Tibial artery (tissue), 4 donors: ENCODE measurements around the gene GNB1.

Experiments
- DNase-seq, 2 donors: peaks; one replicate each; pipeline ENCODE4 v3.0.0-alpha.2; 2019
- H3K27ac ChIP-seq, 2 donors: fragments of 200-600 bp; sonication (generic) in 1 of 2; 1 replicate in 1 of 2; 2 replicates in 1 of 2; pipeline ENCODE4 v1.5.1; 2018 to 2019; ENCODE audit warnings: mild to moderate bottlenecking in 1 of 2
- H3K27me3 ChIP-seq, 2 donors: fragments of 200-600 bp; sonication (generic) in 1 of 2; one replicate each; pipeline versions ENCODE4 v1.5.1 to v1.6.0; 2016 to 2019
- H3K36me3 ChIP-seq, 3 donors: fragments of 200-600 bp; sonication (generic) in 2 of 3; one replicate each; pipeline ENCODE4 v1.5.1; 2016 to 2019; ENCODE audit warnings: mild to moderate bottlenecking in 2 of 3
- H3K4me1 ChIP-seq, 4 donors: fragments of 200-600 bp; sonication (generic) in 2 of 4; 1 replicate in 3 of 4; 2 replicates in 1 of 4; pipeline ENCODE4 v1.5.1; 2016 to 2019
- H3K4me3 ChIP-seq, 2 donors: fragments of 200-600 bp; sonication (generic) in 1 of 2; 1 replicate in 1 of 2; 2 replicates in 1 of 2; pipeline ENCODE4 v1.5.1; 2018 to 2019; ENCODE audit warnings: mild to moderate bottlenecking in 2 of 2
- H3K9me3 ChIP-seq, 3 donors: fragments of 200-600 bp; sonication (generic) in 1 of 3; one replicate each; pipeline ENCODE4 v1.5.1; 2016 to 2019
- intact Hi-C: fragments of 100-400 bp; cut with DNase I; formaldehyde crosslinking; loops from one replicate; pipeline ENCODE4 v1.15.0; 2023; ENCODE audit warnings: low total_unique reads
- TF ChIP-seq, protein P1 (sequence below), 2 experiments: fragments of 200-600 bp in 1 of 2; fragments of 450-650 bp in 1 of 2; IDR thresholded peaks; one replicate each; pipeline ENCODE4 v1.5.1; 2017 to 2019; ENCODE audit warnings: antibody characterized with exemption in 2 of 2, mild to moderate bottlenecking in 1 of 2, moderate library complexity in 1 of 2

Gene GNB1

DNA sequence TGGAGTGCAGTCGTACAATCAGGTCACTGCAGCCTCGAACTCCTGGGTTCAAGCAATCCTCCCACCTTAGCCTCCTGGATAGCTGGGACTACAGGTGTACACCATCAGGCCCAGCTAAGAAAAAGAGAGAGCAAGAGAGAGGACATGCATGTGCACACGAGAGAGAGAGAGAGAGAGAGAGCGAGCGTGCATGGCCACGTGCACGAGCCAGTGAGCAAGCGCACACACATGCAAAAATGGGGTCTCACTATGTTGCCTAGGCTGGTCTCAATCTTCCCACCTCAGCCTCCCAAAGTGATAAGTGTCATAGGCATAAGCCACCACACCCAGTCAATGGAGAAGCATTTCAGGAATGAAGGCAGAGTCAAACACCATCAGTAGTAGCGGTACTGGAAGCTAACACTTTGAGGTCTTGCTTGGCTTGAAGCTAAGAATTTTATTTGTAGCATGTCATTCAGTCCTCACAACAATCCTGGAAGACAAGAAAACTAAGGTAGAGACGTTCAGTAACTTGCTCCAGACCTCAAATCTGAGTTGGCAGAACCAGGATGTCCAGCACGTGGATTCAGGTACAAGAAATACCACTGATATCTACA, 14.5 kb downstream of the GNB1 start:
- peaks cover 0 to 98% (median 54%) of the 10 kb centered on the region in 4 donors for H3K4me1 ChIP-seq
- intact Hi-C loops: no loop called here

DNA sequence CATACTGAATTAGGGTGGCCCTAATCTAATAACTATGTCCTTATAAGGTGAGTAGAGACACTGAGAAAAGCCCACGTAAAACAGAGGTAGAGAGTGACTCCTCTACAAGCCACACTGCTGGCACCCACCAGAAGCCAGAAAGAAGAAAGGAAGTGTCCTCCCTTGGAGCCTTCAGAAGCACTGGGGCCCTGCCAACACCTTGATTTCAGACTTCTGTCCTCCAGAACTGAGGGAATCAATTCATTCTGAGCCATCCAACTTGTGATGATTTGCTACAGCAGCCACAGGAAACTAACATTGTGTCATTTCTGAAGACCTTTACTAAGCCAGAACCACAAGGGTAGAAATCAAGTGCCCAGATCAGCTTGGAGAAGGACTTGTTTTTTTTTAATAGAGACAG, 15.0 kb downstream of the GNB1 start:
- TF ChIP-seq, protein P1, sequence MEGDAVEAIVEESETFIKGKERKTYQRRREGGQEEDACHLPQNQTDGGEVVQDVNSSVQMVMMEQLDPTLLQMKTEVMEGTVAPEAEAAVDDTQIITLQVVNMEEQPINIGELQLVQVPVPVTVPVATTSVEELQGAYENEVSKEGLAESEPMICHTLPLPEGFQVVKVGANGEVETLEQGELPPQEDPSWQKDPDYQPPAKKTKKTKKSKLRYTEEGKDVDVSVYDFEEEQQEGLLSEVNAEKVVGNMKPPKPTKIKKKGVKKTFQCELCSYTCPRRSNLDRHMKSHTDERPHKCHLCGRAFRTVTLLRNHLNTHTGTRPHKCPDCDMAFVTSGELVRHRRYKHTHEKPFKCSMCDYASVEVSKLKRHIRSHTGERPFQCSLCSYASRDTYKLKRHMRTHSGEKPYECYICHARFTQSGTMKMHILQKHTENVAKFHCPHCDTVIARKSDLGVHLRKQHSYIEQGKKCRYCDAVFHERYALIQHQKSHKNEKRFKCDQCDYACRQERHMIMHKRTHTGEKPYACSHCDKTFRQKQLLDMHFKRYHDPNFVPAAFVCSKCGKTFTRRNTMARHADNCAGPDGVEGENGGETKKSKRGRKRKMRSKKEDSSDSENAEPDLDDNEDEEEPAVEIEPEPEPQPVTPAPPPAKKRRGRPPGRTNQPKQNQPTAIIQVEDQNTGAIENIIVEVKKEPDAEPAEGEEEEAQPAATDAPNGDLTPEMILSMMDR (IDR thresholded peaks at IDR 0.05): no peak
- peaks cover 0 to 11% (median 8%) of the 10 kb centered on the region in 3 donors for H3K36me3 ChIP-seq

More for the DNA sequence above, 14.5 kb downstream of the GNB1 start:
- H3K4me3 ChIP-seq: no peak overlapping the region
- peaks cover 0 to 11% (median 8%) of the 10 kb centered on the region in 3 donors for H3K36me3 ChIP-seq
- no peak for DNase-seq
- no peak overlapping the region for H3K27ac ChIP-seq
- TF ChIP-seq, protein P1 (IDR thresholded peaks at IDR 0.05): no peak
- H3K27me3 ChIP-seq: no peaks in the 10 kb centered on the region
- no peaks in the 10 kb centered on the region for H3K9me3 ChIP-seq

DNA sequence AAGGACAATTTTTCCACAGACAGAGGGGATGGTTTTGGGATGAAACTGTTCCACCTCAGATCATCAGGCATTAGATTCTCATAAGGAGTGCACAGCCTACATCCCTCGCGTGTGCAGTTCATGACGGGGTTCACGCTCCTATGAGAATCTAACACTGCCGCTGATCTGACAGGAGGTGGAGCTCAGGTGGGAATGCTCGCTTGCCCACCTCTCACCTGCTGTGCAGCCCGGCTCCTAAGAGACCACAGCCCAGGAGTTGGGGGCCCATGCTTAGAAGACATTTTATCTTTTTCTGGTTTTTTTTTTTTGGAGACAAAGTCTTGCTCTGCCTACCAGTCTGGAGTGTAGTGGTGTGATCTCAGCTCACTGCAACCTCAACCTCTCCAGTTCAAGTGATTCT, 16.0 kb downstream of the GNB1 start:
- TF ChIP-seq, protein P1 (IDR thresholded peaks at IDR 0.05): no peak
- Histone ChIP-seq H3K4me3 (no peak overlapping the region), H3K36me3 (peaks cover 0 to 11% (median 8%) of the 10 kb centered on the region in 3 donors), H3K27ac (no peak overlapping the region), H3K4me1 (peaks cover 0 to 99% (median 46%) of the 10 kb centered on the region in 4 donors), H3K9me3 (no peaks in the 10 kb centered on the region), H3K27me3 (no peaks in the 10 kb centered on the region)
- no peak for DNase-seq
- intact Hi-C loops: no loop called here

More for the DNA sequence above, 15.0 kb downstream of the GNB1 start:
- Histone ChIP-seq H3K27ac (no peak overlapping the region), H3K4me3 (no peak overlapping the region), H3K4me1 (peaks cover 0 to 98% (median 52%) of the 10 kb centered on the region in 4 donors), H3K27me3 (no peaks in the 10 kb centered on the region), H3K9me3 (no peaks in the 10 kb centered on the region)
- no peak for DNase-seq
- intact Hi-C loops: no loop called here

DNA sequence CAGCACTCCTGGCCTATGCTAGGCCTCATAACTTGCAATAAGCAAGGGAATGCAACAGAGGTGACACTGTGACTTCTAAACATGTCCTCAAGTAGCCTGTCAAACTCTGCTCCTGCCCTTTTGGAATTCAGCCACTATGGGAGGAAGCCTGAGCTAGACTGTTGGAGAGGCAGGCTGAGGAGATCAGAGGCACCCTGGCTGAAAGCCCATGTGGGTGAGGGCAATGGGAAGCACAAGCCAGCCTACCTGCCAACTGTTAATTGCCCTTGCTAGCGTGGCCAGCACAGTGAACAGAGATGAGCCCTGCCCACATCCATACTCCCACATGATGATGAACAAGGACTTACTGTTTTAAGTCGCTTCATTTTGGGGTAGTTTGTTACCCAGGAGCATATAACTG, 17.7 kb downstream of the GNB1 start:
- Histone ChIP-seq H3K27me3 (no peaks in the 10 kb centered on the region), H3K4me3 (no peak overlapping the region), H3K36me3 (peaks cover 0 to 11% (median 8%) of the 10 kb centered on the region in 3 donors), H3K4me1 (peaks cover 0 to 98% (median 42%) of the 10 kb centered on the region in 4 donors), H3K27ac (no peak overlapping the region), H3K9me3 (no peaks in the 10 kb centered on the region)
- no peak for DNase-seq
- TF ChIP-seq, protein P1 (IDR thresholded peaks at IDR 0.05): no peak
- intact Hi-C loops: no loop called here

DNA sequence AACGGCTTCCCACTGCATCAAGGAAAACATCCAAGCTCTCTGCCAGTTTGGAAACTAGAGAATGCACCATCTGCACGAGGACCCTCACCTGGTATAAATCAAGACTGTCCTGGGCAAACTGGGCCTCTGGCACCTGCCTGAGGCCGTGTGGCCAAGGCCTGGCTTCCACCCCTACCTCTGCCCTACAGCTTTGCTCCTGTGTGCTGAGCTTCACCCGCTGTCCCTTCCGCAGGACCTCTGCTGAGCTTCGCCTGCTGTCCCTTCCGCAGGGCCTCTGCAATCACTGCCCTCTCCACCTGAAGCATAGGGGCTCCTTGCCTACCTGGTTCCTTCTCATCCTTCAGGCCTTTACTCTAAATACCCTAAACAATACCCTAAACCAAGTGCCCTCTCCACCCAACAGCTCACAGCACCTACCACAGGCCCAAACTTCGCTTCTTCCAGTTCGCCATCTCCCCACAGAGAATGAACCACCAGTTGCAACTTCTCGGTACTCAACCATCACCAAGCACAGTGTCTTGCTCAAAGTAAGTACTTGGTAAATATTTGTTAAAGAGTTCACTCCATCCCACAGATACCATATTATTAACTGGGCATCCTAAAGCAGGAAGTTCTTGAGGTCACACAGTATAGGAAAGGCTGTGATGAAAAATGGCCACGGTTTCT, 18.4 kb downstream of the GNB1 start:
- no peak overlapping the region for H3K27ac ChIP-seq
- H3K4me3 ChIP-seq: no peak overlapping the region
- TF ChIP-seq, protein P1 (IDR thresholded peaks at IDR 0.05): no peak
- H3K9me3 ChIP-seq: no peaks in the 10 kb centered on the region
- H3K4me1 ChIP-seq: peaks cover 0 to 98% (median 41%) of the 10 kb centered on the region in 4 donors
- H3K27me3 ChIP-seq: no peaks in the 10 kb centered on the region
- no peak for DNase-seq
- H3K36me3 ChIP-seq: peaks cover 0 to 11% (median 8%) of the 10 kb centered on the region in 3 donors
- intact Hi-C loops: no loop called here
